Stimulated activated CD8-positive, alpha-beta memory T cell treated with anti-CD3 and anti-CD28 coated beads, Interleukin-4, amount 100 ng/mL, for 4 hours (primary cell): ENCODE data around the gene RAPGEF1.
A peak's percentile ranks its signal among the peaks of the same experiment; 100 is the strongest.
"Not testable (repeated sequence)": the region's sequence is repeated elsewhere in the genome, so short reads cannot be mapped to it uniquely, and the experiment has no call there.

Experiments used
- DNase-seq, 2 donors: peaks; one replicate each; pipeline ENCODE4 v3.0.0-alpha.2; 2020; ENCODE audit warnings: low read depth in 2 of 2, low spot score in 1 of 2

Gene RAPGEF1

GRCh38 chr9:131670247-131671132 is 69.4 kb downstream of the RAPGEF1 start:
- no peak for DNase-seq

DNA sequence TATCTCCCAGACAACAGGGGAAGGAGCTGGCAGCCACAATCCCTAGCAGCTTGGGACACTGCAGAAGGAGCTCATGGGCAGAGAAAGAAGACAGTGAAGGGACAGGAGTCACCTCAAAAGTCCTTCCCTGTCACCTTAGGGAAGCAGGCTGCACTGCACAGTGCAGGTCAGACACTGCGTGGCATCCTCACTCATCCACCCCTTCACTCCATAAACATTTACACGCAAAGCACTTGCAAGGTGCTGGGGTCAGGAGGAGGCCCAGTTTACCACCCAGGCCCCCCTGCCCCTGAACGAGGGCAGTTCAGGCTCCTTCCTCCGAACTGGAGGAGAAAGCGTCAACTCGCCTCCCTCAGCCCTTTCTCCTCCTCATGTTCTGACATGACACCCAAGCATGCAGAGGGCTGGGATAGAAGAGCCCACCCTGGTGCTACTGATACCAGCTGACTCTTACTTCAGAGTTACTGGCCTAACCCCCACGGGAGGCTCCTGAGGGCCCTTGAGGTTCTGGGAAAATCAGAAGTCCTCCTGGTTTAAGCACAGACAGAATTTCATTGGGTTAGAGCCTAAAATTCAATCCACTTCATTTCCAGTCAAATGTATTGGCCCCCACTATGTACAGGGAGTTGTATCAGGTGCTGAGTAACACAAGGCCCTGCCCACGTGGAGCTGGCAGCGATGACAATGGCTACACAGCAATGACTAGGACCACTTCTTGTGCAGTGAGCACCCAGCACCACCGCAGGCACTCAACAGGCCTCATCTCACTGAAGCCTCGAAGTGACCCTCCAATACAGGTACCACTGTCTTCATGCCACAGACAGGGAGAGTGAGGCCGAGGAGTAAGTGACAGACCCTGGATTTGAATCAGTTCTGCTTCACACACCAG is 70.4 kb downstream of the RAPGEF1 start:
- DNase-seq, result no peak

GRCh38 chr9:131668439-131669268 is 71.2 kb downstream of the RAPGEF1 start:
- DNase-seq, result peak in 1 of 2 donors; percentile 58

GRCh38 chr9:131668057-131668438 is 71.8 kb downstream of the RAPGEF1 start:
- no peak for DNase-seq

GRCh38 chr9:131667576-131667975 is 72.3 kb downstream of the RAPGEF1 start:
- DNase-seq, result peak in 1 of 2 donors; percentile 37

DNA sequence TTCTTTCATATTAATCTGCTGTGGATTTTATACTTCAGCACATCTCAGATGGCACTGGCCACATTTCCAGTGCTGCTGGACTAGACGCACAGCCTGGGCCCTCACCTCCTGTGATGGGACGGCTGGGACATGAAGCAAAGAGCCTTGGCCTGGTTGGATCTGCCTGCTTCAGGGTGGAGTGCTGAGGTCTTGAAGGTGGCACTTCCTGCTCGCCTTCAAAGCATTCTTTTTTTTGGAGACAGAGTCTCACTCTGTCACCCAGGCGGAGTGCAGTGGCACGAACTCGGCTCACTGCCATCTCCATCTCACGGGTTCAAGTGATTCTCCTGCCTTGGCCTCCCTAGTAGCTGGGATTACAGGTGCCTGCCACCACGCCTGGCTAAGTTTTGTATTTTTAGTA is 73.1 kb downstream of the RAPGEF1 start:
- no peak for DNase-seq

DNA sequence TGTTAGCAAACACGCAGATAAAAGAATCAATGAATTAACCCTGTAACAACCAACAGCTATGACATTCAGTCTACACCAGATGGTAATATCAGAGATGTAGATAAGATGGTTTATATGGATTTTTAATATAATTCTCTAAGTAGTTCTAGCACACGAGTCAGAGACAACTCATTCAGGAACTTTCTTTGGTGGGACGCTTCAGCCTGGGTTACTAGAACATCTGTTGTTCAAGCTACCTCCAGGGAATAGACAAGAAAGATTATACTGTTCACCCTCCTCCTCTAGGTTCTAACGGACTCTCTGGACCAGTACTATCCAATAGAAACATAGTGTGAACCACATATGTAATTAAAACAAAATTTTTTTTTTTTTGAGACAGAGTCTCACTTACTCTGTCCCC is 73.8 kb downstream of the RAPGEF1 start:
- no peak for DNase-seq

- DNase-seq, result no peak
These were observed 76.6 kb downstream of the RAPGEF1 start for GRCh38 chr9:131663288-131663687.

- DNase-seq, result not testable (repeated sequence)
These were observed 77.6 kb downstream of the RAPGEF1 start for GRCh38 chr9:131662289-131662621.

GRCh38 chr9:131661568-131662288 is 78.1 kb downstream of the RAPGEF1 start:
- peak; percentile 35 to 58 for DNase-seq

GRCh38 chr9:131660466-131661405 is 79.1 kb downstream of the RAPGEF1 start:
- no peak for DNase-seq

DNA sequence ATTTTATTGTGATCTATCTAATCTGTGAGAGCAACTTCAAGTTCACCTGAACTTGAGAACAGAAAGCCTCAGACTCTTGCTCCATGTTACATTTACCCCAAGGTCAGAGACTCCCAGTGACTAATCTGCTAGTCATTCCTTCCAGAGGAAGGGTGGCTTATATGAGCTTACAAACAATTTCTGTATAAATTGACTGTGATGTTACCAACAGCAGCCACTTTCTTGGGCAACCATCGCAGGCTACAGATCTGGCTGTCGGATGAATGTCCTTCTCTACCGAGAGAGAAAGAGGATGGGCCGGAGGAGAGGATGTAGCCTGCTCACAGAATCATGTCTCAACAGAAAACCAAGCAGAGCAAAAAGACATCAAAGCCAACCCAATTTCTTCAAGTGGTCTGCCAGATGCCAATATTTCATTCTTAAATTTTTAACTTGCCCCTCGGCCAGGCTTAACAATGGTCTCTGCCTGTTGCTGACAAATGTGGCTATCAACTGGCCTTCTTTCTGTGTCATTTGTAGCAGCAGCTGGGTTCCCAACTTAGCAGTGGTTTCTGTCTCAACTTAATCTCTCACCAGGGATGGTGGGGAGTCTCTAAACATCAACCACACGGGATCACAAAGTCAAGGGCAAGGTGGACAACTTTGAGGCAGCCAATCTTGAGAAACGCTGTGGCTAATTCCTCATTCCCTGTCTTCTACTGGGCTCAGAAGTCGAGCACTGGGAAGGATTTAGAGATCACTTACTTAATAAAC is 81.3 kb downstream of the RAPGEF1 start:
- no peak for DNase-seq

- no peak for DNase-seq
These were observed 81.9 kb downstream of the RAPGEF1 start for GRCh38 chr9:131657940-131658339.

- DNase-seq, result no peak
These were observed 82.4 kb downstream of the RAPGEF1 start for GRCh38 chr9:131657456-131657855.

DNA sequence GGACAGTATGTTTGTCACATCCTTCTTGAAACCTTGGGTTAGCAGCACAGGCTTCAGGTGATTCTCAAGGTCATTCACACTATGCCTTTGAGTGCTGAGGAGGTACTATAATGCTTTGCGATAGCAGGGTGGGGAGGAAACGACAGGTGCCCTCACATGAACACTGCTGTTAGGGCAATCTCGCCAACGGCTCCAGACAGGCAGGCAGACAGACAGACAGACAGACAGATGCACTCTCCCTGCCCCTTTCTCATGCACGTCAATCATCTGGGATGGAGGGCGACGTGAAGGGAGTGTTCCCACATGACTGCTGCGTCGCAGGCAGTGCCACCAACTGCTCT is 82.9 kb downstream of the RAPGEF1 start:
- DNase-seq, result no peak

- peak in 1 of 2 donors; percentile 65 for DNase-seq
These were observed 83.4 kb downstream of the RAPGEF1 start for GRCh38 chr9:131656356-131657036.

DNA sequence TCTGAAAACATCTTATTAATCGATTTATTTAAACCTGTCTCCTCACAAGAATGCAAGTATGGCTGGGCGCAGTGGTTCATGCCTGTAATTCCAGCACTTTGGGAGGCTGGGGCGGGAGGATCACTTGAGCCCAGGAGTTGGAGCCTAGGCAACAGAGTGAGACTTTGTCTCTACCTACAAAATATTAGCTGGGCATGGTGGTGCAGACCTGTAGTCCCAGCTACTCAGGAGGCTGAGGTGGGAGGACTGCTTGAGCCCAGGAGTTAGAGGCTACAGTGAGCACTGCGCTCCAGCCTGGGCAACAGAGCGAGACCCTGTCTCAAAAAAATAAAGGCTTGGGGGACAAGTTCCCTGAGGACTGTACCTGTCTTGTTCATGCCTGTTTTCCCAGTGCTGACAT is 85.5 kb downstream of the RAPGEF1 start:
- DNase-seq, result not testable (repeated sequence)

DNA sequence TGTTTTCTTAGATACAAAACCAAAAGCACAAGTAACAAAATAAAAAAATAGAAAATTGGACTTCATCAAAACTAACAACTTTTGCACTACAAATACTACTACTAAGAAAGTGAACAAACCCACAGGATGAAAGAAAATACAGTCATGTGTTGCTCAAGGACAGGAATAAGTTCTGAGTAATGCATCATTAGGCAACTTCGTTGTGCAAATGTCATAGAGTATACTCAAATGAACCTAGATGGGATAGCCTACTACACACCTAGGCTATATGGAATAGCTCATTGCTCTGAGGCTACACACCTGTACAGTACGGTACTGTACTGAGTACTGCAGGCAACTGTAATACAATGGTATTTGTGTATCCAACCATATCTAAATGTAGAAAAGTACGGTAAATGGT is 88.3 kb downstream of the RAPGEF1 start:
- no peak for DNase-seq
